ENCODE results near the gene A4GALT. TPM values are rescaled to one million over a fixed set of nuclear protein-coding genes. Genes with fewer than 3 reads are reported as not detected.

Gene A4GALT
- total and polyA plus RNA-seq, 11 donors = 30.7 to 230 (median 67.2) TPM

DNA sequence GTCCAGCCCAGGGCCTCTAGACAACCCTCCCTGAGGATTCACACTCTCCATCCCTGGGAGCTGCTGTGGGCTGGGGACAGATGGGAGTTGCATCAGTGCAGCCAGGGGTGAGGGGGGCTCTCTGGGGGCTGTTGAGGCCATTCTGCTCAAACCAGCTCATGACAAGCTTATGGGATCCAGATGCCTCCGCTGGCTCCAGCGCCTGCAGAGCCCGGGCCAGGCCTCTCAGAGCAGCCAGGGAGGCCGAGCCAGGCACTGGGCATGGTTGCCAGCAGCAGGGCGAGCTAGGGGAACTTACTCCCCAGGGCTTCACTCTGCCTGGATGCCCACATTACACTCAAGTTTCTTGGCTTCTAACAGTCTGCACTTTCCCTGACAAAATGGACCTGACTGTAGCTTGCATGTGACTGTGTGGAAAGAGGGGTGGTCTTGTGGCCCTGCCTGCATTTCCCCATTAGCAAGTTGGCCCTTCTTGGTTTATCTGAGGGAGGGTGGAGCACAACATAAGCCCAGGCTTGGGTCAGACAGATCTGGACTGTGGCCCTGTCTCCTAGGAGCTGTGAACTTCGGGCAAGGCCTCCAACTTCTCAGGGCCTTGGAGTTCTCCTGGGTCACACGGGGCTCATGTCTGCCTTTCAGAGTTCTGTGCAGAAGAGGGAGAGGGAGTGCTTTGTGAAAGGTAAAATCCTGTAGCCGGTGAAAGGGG, 36.9 kb downstream of the A4GALT start:
- peaks cover 52 to 92% (median 85%) of the 10 kb centered on the region in 12 donors for H3K4me1 ChIP-seq
- H3K27ac ChIP-seq = peak overlapping the region; percentile 82 to 97 (median 92)
- peak; percentile 19 to 55 (median 44) for ATAC-seq
- WGBS, 4 donors = 30 to 50% (median 40%) methylated on average over 4 to 8 of the region's 8 CpGs
- no peaks in the 10 kb centered on the region for H3K27me3 ChIP-seq
- TF ChIP-seq POLR2A (IDR thresholded peaks at IDR 0.05) (no peak), CTCF (IDR thresholded peaks at IDR 0.05) (no peak)
- H3K9me3 ChIP-seq = no peaks in the 10 kb centered on the region
- H3K36me3 ChIP-seq = no peaks in the 10 kb centered on the region
- DNase-seq = peak; percentile 63 to 90 (median 78)
- intact Hi-C loops (cut with DNase I) = loop anchor here in 1 of 10 donors (5.0 kb wide), 1 partner anchor 34 kb away; no protein-coding TSS in a partner anchor
- no peak overlapping the region for H3K4me3 ChIP-seq

DNA sequence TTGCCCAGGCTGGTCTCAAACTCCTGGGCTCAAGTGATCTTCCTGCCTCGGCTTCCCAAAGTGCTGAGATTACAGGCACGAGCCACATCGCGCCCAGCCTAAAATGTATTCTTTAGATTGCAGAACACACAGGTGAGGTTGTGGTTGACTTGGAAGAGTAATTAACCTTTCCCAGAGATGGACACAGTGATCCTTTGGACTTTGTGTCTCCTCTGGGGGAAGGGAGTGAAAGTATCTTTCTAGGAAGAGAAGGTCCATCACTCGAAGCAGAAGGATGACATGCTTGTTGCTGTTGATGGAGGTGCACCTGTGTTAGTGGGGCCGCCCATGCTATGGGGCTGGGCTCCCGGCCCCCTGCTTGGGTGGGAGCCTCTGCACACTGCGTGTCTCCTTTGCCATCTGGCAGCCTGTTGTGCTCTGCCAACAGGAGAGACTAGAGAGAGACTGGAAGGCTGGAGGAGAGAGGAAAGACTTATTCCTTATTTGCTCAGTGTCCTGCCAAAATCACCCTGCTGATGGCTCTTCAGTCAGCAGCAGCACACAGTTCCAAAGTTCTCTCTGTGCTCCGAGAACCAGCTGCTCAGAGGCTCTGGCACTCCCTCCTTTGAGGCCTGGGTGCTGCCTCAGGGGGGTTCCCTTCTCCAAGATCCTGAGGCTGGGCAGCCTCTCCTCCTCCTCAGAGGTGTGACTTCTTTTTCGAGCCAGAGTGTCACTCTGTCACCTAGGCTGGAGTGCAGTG, 38.4 kb downstream of the A4GALT start:
- intact Hi-C loops (cut with DNase I) = loop anchor here in 1 of 10 donors (5.0 kb wide), 1 partner anchor 35 kb away; no protein-coding TSS in a partner anchor
- TF ChIP-seq CTCF (IDR thresholded peaks at IDR 0.05) = no peak
- TF ChIP-seq POLR2A (IDR thresholded peaks at IDR 0.05) = no peak
- Histone ChIP-seq H3K4me1 (peaks cover 46 to 93% (median 83%) of the 10 kb centered on the region in 12 donors), H3K27me3 (no peaks in the 10 kb centered on the region), H3K27ac (peak overlapping the region in 11 of 12 donors; percentile 82 to 97 (median 93)), H3K9me3 (no peaks in the 10 kb centered on the region), H3K4me3 (no peak overlapping the region), H3K36me3 (no peaks in the 10 kb centered on the region)
- DNase-seq (peak in 1 of 5 donors; percentile 31), ATAC-seq (peak in 1 of 4 donors; percentile 0)
- 54 to 78% (median 63%) methylated on average over 9 to 10 of the region's 10 CpGs for WGBS, 4 donors

GRCh38 chr22:42680648-42681047, 40.0 kb downstream of the A4GALT start:
- WGBS, 4 donors = 47 to 74% (median 71%) methylated on average over 8 of the region's 8 CpGs
- Histone ChIP-seq H3K4me3 (no peak overlapping the region), H3K4me1 (peaks cover 35 to 92% (median 80%) of the 10 kb centered on the region in 12 donors), H3K27ac (peak overlapping the region in 7 of 12 donors; percentile 0 to 97 (median 39)), H3K27me3 (no peaks in the 10 kb centered on the region), H3K9me3 (no peaks in the 10 kb centered on the region), H3K36me3 (no peaks in the 10 kb centered on the region)
- ATAC-seq = peak in 2 of 4 donors; percentile 27 to 66
- TF ChIP-seq POLR2A (IDR thresholded peaks at IDR 0.05) = no peak
- no peak for TF ChIP-seq CTCF (IDR thresholded peaks at IDR 0.05)
- intact Hi-C loops (cut with DNase I) = loop anchor here in 1 of 10 donors (5.0 kb wide), 1 partner anchor 37 kb away; no protein-coding TSS in a partner anchor
- DNase-seq = peak in 1 of 5 donors; percentile 79

DNA sequence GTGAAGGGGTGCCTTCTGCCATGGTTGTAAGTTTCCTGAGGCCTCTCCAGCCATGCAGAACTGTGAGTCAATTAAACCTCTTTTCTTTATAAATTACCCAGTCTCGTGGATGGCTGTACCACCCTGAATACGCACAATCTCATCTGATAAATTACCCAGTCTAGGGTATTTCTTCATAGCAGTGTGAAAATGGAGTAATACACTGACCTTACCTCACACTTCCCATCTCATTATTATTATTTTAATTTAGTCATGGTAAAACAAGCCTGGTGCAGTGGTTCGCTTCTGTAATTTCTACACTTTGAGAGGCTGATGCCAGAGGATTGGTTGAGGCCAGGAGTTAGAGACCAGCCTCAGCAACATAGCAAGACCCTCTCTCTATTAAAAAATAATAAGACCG, 41.0 kb downstream of the A4GALT start:
- TF ChIP-seq CTCF (IDR thresholded peaks at IDR 0.05) (no peak), POLR2A (IDR thresholded peaks at IDR 0.05) (no peak)
- ATAC-seq (no peak), DNase-seq (no peak)
- H3K27me3 ChIP-seq = no peaks in the 10 kb centered on the region
- peak overlapping the region in 2 of 12 donors; percentile 94 to 97 for H3K27ac ChIP-seq
- peaks cover 27 to 88% (median 75%) of the 10 kb centered on the region in 12 donors for H3K4me1 ChIP-seq
- no peak overlapping the region for H3K4me3 ChIP-seq
- no peaks in the 10 kb centered on the region for H3K36me3 ChIP-seq
- intact Hi-C loops (cut with DNase I) = loop anchor here in 2 of 10 donors (5.0 kb wide), 2 partner anchors 38 to 68 kb away; no protein-coding TSS in a partner anchor
- 87 to 96% (median 95%) methylated on average over 4 of the region's 4 CpGs for WGBS, 4 donors
- no peaks in the 10 kb centered on the region for H3K9me3 ChIP-seq

Measured in heart left ventricle (tissue), 16 donors.